OCI-LY7 (cell line): Measurements from ENCODE around the gene NR2F6. TPM values are rescaled to one million over a fixed set of nuclear protein-coding genes. Genes with fewer than 3 reads are reported as not detected.

ENCODE experiments used
- BruUV-seq: library from RNA; stranded (reverse); fragments of 400-500 nt; replicated peaks from 2 replicates; lab custom pipeline; 2021; lab: Mats Ljungman, UMichigan
- CTCF ChIA-PET: fragments of 300-600 bp; sonication (Branson Sonifier 250); formaldehyde crosslinking; loops from one replicate; lab custom pipeline; 2022; ENCODE audit warnings: antibody characterized with exemption; ENCODE audit not compliant: unreplicated experiment; lab: Charles Lee
- POLR2A ChIA-PET: fragments of 300-600 bp; sonication (Branson Sonifier 250); formaldehyde crosslinking; loops from one replicate; lab custom pipeline; 2022; ENCODE audit warnings: antibody characterized with exemption; lab: Charles Lee
- DNase-seq: peaks from one replicate; pipeline ENCODE4 v3.0.0-alpha.2; 2015; ENCODE audit warnings: low spot score
- H2AFZ ChIP-seq: fragments of 200-600 bp; sonication (generic), shearing (Covaris generic); 2 replicates; pipeline ENCODE4 v1.6.1; 2014; ENCODE audit warnings: mild to moderate bottlenecking, antibody characterized with exemption, low read length, moderate library complexity
- H3K27ac ChIP-seq: fragments of 200-600 bp; sonication (generic); 2 replicates; pipeline ENCODE4 v1.5.1; 2014; ENCODE audit warnings: mixed run types, low read depth, mild to moderate bottlenecking, moderate library complexity, low read length, inconsistent platforms; ENCODE audit not compliant: poor library complexity, severe bottlenecking
- H3K36me3 ChIP-seq: fragments of 200-600 bp; sonication (generic); 2 replicates; pipeline ENCODE4 v1.6.1; 2014; ENCODE audit warnings: mild to moderate bottlenecking, antibody characterized with exemption, low read length, moderate library complexity, mixed read lengths; ENCODE audit not compliant: insufficient read depth
- H3K4me1 ChIP-seq: fragments of 200-600 bp; sonication (generic); 2 replicates; pipeline ENCODE4 v1.5.1; 2014; ENCODE audit warnings: mild to moderate bottlenecking, low read length; ENCODE audit not compliant: insufficient read depth, poor library complexity, severe bottlenecking
- H3K4me2 ChIP-seq: fragments of 200-600 bp; sonication (generic); 2 replicates; pipeline ENCODE4 v1.6.1; 2014; ENCODE audit warnings: mild to moderate bottlenecking, low read length
- H3K4me3 ChIP-seq: fragments of 200-600 bp; sonication (generic); 2 replicates; pipeline ENCODE4 v1.5.1; 2014; ENCODE audit warnings: mild to moderate bottlenecking, low read depth, low read length; ENCODE audit not compliant: poor library complexity, severe bottlenecking
- H3K79me2 ChIP-seq: fragments of 200-600 bp; sonication (generic); 2 replicates; pipeline ENCODE4 v1.6.1; 2016; ENCODE audit warnings: low read depth, mild to moderate bottlenecking, low read length, moderate library complexity, mixed read lengths; ENCODE audit not compliant: insufficient read depth
- H3K9me2 ChIP-seq: fragments of 200-600 bp; sonication (generic); 2 replicates; pipeline ENCODE4 v1.6.1; 2016; ENCODE audit warnings: mild to moderate bottlenecking, low read length, mixed read lengths; ENCODE audit not compliant: insufficient read depth
- H3K9me3 ChIP-seq: fragments of 200-600 bp; sonication (generic); 2 replicates; pipeline ENCODE4 v1.6.1; 2014; ENCODE audit warnings: mild to moderate bottlenecking, mixed run types, low read length, mixed read lengths
- H4K20me1 ChIP-seq: fragments of 200-600 bp; sonication (generic); 2 replicates; pipeline ENCODE4 v1.6.1; 2014; ENCODE audit warnings: mild to moderate bottlenecking, antibody characterized with exemption, low read length, moderate library complexity, mixed read lengths; ENCODE audit not compliant: insufficient read depth
- EZH2phosphoT487 ChIP-seq: fragments of 200-600 bp; sonication (generic); IDR thresholded peaks from 2 replicates; pipeline ENCODE4 v1.6.1; 2018; ENCODE audit warnings: low read depth, borderline replicate concordance, mild to moderate bottlenecking, mixed run types, antibody characterized with exemption, low read length, moderate library complexity, mixed read lengths
- intact Hi-C: fragments of 100-400 bp; cut with micrococcal nuclease; formaldehyde crosslinking; loops from one replicate; pipeline ENCODE4 v1.10.0; 2022; ENCODE audit not compliant: unreplicated experiment
- total RNA-seq, 2 experiments: library from RNA; depleted of rRNA in 1 of 2; stranded (reverse); fragments of >200 nt in 1 of 2; shearing (Covaris generic) in 1 of 2; gene quantifications; 2 replicates each; pipeline ENCODE4 v1.2.3, GENCODE V29; 2014 to 2022
- TF ChIP-seq, protein P1 (sequence below): fragments of 200-600 bp; sonication (generic); conservative IDR thresholded peaks from 2 replicates; pipeline ENCODE4 v1.5.1; 2014; ENCODE audit warnings: mild to moderate bottlenecking, antibody characterized with exemption, low read length, moderate library complexity, mixed read lengths

NR2F6 gene
- total RNA-seq, 2 experiments from 2014 or later = 33.1 to 39.2 TPM

DNA sequence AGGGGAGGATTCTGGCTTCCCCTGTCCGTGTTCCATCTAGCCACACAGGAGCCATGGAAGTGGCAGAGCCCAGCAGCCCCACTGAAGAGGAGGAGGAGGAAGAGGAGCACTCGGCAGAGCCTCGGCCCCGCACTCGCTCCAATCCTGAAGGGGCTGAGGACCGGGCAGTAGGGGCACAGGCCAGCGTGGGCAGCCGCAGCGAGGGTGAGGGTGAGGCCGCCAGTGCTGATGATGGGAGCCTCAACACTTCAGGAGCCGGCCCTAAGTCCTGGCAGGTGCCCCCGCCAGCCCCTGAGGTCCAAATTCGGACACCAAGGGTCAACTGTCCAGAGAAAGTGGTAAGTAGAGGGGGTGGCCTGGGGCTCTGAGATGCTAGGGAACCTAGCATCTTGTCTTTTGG, 23.0 kb upstream of the NR2F6 start:
- Histone ChIP-seq H3K79me2 (peaks cover 17% of the 10 kb centered on the region), H3K4me3 (no peak overlapping the region), H3K9me3 (no peaks in the 10 kb centered on the region), H4K20me1 (no peaks in the 10 kb centered on the region), H3K4me2 (0 out of 2 replicates have a peak overlapping the region, but pooled peaks have one; percentile 94), H3K4me1 (peaks cover 40% of the 10 kb centered on the region), H3K27ac (no peak overlapping the region), H2AFZ (no peak overlapping the region), H3K36me3 (peaks cover 35% of the 10 kb centered on the region), H3K9me2 (no peaks in the 10 kb centered on the region)
- intact Hi-C loops = no loop called here
- DNase-seq = no peak
- ChIA-PET CTCF (no interaction called here), POLR2A (no interaction called here)
- TF ChIP-seq, protein P1, sequence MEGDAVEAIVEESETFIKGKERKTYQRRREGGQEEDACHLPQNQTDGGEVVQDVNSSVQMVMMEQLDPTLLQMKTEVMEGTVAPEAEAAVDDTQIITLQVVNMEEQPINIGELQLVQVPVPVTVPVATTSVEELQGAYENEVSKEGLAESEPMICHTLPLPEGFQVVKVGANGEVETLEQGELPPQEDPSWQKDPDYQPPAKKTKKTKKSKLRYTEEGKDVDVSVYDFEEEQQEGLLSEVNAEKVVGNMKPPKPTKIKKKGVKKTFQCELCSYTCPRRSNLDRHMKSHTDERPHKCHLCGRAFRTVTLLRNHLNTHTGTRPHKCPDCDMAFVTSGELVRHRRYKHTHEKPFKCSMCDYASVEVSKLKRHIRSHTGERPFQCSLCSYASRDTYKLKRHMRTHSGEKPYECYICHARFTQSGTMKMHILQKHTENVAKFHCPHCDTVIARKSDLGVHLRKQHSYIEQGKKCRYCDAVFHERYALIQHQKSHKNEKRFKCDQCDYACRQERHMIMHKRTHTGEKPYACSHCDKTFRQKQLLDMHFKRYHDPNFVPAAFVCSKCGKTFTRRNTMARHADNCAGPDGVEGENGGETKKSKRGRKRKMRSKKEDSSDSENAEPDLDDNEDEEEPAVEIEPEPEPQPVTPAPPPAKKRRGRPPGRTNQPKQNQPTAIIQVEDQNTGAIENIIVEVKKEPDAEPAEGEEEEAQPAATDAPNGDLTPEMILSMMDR = no peak
- no peak for TF ChIP-seq EZH2phosphoT487
- no TSS peak for BruUV-seq

GRCh38 chr19:17266975-17267788, 21.5 kb upstream of the NR2F6 start, which contains the start of gene BABAM1:
BABAM1 (plus strand) TSS chr19:17267443; CDS start chr19:17268807, 1,364 bp downstream.
- Histone ChIP-seq H3K79me2 (peaks cover 17% of the 10 kb centered on the region), H4K20me1 (no peaks in the 10 kb centered on the region), H2AFZ (peak within 1 kb of the TSS; percentile 82), H3K4me1 (peaks cover 41% of the 10 kb centered on the region), H3K4me3 (peak within 1 kb of the TSS; percentile 99), H3K4me2 (peak within 1 kb of the TSS; percentile 94), H3K9me3 (no peaks in the 10 kb centered on the region), H3K9me2 (no peaks in the 10 kb centered on the region), H3K27ac (peak within 1 kb of the TSS; percentile 83), H3K36me3 (peaks cover 25% of the 10 kb centered on the region)
- POLR2A ChIA-PET = interaction anchor here (0.5 to 2.3 kb wide), 17 partner anchors 9 to 821 kb away, joined by 3 to 28 read pairs (median 5); partner anchors contain the start of genes ANKLE1, BST2, DDA1 and USE1
- peak; percentile 99 for DNase-seq
- CTCF ChIA-PET = interaction anchor here (0.7 to 1.2 kb wide), 3 partner anchors 12 to 15 kb away, joined by 3 to 4 read pairs (median 4); partner anchors contain the start of gene ANKLE1
- intact Hi-C loops = no loop called here
- BruUV-seq = no TSS peak
- TF ChIP-seq, protein P1 = no peak
- TF ChIP-seq EZH2phosphoT487 = no peak
